ENCODE measurements around the gene GPR22. TPM values are rescaled to one million over a fixed set of nuclear protein-coding genes. Genes with fewer than 3 reads are reported as not detected.

The GPR22 gene
- total RNA-seq, 1 experiment from 2014 or later = not detected

- no peak overlapping the region for H3K23ac ChIP-seq (ENCODE audit: insufficient read length, low read depth, low read length)
- H2AK5ac ChIP-seq (ENCODE audit: insufficient read length, low read length) = no peak overlapping the region
- no peak overlapping the region for H2BK15ac ChIP-seq (ENCODE audit: low read depth, low read length)
- no peaks in the 10 kb centered on the region for H3K4me1 ChIP-seq (ENCODE audit: insufficient read depth, low read length)
- Mint-ChIP-seq H3K4me3 (no peak overlapping the region), H3K9me3 (peaks cover 0 to 4% of the 10 kb centered on the region in 2 experiments; a peak in 3 of 5 replicates), H3K4me1 (no peaks in the 10 kb centered on the region), H3K36me3 (ENCODE audit: insufficient read depth in 1 of 3, low read depth in 3 of 3) (peaks cover 0 to 4% (median 2%) of the 10 kb centered on the region in 3 experiments; a peak in 2 of 7 replicates), H3K27ac (0 out of 7 replicates have a peak overlapping the region, but pooled peaks of 1 of the 3 experiments have one; percentile 1), H3K27me3 (ENCODE audit: low read depth) (no peaks in the 10 kb centered on the region)
- no peak overlapping the region for H3K9ac ChIP-seq (ENCODE audit: extremely low read depth, insufficient read length, low read length)
- H3K4me2 ChIP-seq (ENCODE audit: insufficient read depth, insufficient read length, low read length) = no peak overlapping the region
- H3K9me3 ChIP-seq (ENCODE audit: control insufficient read depth, low read depth, low read length) = no peaks in the 10 kb centered on the region
- no peak overlapping the region for H4K91ac ChIP-seq (ENCODE audit: insufficient read length, low read depth, low read length)
- WGBS (ENCODE audit: extremely low coverage, insufficient read length, low lambda C conversion rate) = no CpG with 5 or more reads among the region's 5 CpGs
- no peaks in the 10 kb centered on the region for H3K79me1 ChIP-seq (ENCODE audit: insufficient read depth, low read depth, low read length, poor library complexity, severe bottlenecking)
- no peaks in the 10 kb centered on the region for H3K79me2 ChIP-seq (ENCODE audit: insufficient read depth, low read length)
- no peak overlapping the region for H2BK5ac ChIP-seq (ENCODE audit: insufficient read length, low read length)
- H3K27ac ChIP-seq (ENCODE audit: insufficient read length, low read depth, low read length) = no peak overlapping the region
- no peak overlapping the region for H4K8ac ChIP-seq (replicated peaks; ENCODE audit: insufficient read length, low read depth, low read length)
- H3K27me3 ChIP-seq (ENCODE audit: insufficient read depth, low read length) = no peaks in the 10 kb centered on the region
- no peaks in the 10 kb centered on the region for H4K20me1 ChIP-seq (ENCODE audit: control insufficient read depth, insufficient read depth, insufficient read length)
- DNase-seq = no peak
- no peak overlapping the region for H2BK20ac ChIP-seq (ENCODE audit: low read depth, low read length, poor library complexity, severe bottlenecking)
- no peaks in the 10 kb centered on the region for H3K23me2 ChIP-seq (ENCODE audit: insufficient read length, low read depth, low read length, poor library complexity, severe bottlenecking)
- H3K18ac ChIP-seq (ENCODE audit: insufficient read length, low read depth, low read length) = no peak overlapping the region
- H2AFZ ChIP-seq (ENCODE audit: low read length) = no peak overlapping the region
- no peak overlapping the region for H2BK120ac ChIP-seq (ENCODE audit: low read depth, low read length, poor library complexity, severe bottlenecking)
- H3T11ph ChIP-seq (ENCODE audit: low read length) = no peak overlapping the region
- no peak overlapping the region for H3K14ac ChIP-seq (ENCODE audit: insufficient read depth, low read length)
- H4K5ac ChIP-seq (ENCODE audit: insufficient read length, low read depth, low read length) = no peak overlapping the region
- H3K4ac ChIP-seq (ENCODE audit: low read depth, low read length) = no peak overlapping the region
- H3K56ac ChIP-seq (ENCODE audit: insufficient read length, low read depth, low read length) = no peak overlapping the region
- no peak overlapping the region for H2BK12ac ChIP-seq (ENCODE audit: insufficient read length, low read depth, low read length)
- TF ChIP-seq CTCF (conservative IDR thresholded peaks at IDR 0.05) = no peak
Measured at GRCh38 chr7:107439025-107439424, 30.8 kb upstream of the GPR22 start.

All from H9 (cell line).